GM12892 (cell line): ENCODE results near the gene UBE2K.
"Not testable (repeated sequence)": the region's sequence is repeated elsewhere in the genome, so short reads cannot be mapped to it uniquely, and the experiment has no call there.

Experiments used
- POLR2A ChIP-seq: IDR thresholded peaks from 2 replicates; pipeline ENCODE4 v1.6.1; 2011; ENCODE audit warnings: low read depth, low read length, control low read depth
- TAF1 ChIP-seq: IDR thresholded peaks from 2 replicates; pipeline ENCODE4 v1.6.1; 2011; ENCODE audit warnings: low read depth, mild to moderate bottlenecking, control low read depth, low read length, borderline replicate concordance

DNA sequence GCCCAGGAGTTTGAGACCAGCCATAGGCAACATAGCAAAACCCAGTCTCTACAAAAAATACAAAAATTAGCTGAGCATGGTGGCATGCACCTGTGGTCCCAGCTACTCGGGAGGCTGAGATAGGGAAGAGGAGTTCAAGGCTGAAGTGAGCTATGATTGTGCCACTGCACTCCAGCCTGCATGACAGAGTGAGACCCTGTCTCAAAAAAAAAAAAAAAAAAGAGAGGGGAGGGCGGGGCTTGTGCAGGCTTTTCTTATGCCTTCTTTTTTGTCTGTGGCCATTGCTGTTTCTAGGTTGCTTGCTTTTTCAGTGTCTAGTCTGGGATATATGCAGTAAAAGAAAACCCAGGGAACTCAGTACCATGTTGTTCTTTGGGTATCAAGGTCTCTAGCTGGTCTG is 16.9 kb upstream of the UBE2K start:
- TF ChIP-seq TAF1, POLR2A: not testable (repeated sequence)
